Ishikawa (cell line): ENCODE data around the gene TJP2.

Source experiments
- CEBPB ChIP-seq: IDR thresholded peaks from 2 replicates; pipeline ENCODE4 v1.6.1; 2012
- CREB1 ChIP-seq: IDR thresholded peaks from 2 replicates; pipeline ENCODE4 v1.6.1; 2012; ENCODE audit warnings: low read depth
- EGR1 ChIP-seq: IDR thresholded peaks from 2 replicates; pipeline ENCODE4 v1.6.1; 2012
- EP300 ChIP-seq: IDR thresholded peaks from 2 replicates; pipeline ENCODE4 v1.6.1; 2012; ENCODE audit warnings: borderline replicate concordance
- FOXM1 ChIP-seq: IDR thresholded peaks from 2 replicates; pipeline ENCODE4 v1.6.1; 2012; ENCODE audit warnings: low read depth, borderline replicate concordance
- NFIC ChIP-seq: IDR thresholded peaks from 2 replicates; pipeline ENCODE4 v1.6.1; 2012
- RAD21 ChIP-seq: IDR thresholded peaks from 2 replicates; pipeline ENCODE4 v1.6.1; 2012; ENCODE audit warnings: low read depth
- TAF1 ChIP-seq: IDR thresholded peaks from 2 replicates; pipeline ENCODE4 v1.6.1; 2012; ENCODE audit warnings: low read depth, mild to moderate bottlenecking
- TCF12 ChIP-seq: IDR thresholded peaks from 2 replicates; pipeline ENCODE4 v1.6.1; 2012; ENCODE audit warnings: low read depth
- TEAD4 ChIP-seq: IDR thresholded peaks from 2 replicates; pipeline ENCODE4 v1.6.1; 2012
- YY1 ChIP-seq: IDR thresholded peaks from 2 replicates; pipeline ENCODE4 v1.6.1; 2012; ENCODE audit warnings: low read depth
- ZBTB7A ChIP-seq: IDR thresholded peaks from 2 replicates; pipeline ENCODE4 v1.6.1; 2012; ENCODE audit warnings: low read depth
- TF ChIP-seq, protein P1 (sequence below): IDR thresholded peaks from 2 replicates; pipeline ENCODE4 v1.6.1; 2012; ENCODE audit warnings: low read depth, mild to moderate bottlenecking
- TF ChIP-seq, protein P2 (sequence below): IDR thresholded peaks from 2 replicates; pipeline ENCODE4 v1.6.1; 2012
- TF ChIP-seq, protein P3 (sequence below): IDR thresholded peaks from 2 replicates; pipeline ENCODE4 v1.6.1; 2012

Gene TJP2

DNA sequence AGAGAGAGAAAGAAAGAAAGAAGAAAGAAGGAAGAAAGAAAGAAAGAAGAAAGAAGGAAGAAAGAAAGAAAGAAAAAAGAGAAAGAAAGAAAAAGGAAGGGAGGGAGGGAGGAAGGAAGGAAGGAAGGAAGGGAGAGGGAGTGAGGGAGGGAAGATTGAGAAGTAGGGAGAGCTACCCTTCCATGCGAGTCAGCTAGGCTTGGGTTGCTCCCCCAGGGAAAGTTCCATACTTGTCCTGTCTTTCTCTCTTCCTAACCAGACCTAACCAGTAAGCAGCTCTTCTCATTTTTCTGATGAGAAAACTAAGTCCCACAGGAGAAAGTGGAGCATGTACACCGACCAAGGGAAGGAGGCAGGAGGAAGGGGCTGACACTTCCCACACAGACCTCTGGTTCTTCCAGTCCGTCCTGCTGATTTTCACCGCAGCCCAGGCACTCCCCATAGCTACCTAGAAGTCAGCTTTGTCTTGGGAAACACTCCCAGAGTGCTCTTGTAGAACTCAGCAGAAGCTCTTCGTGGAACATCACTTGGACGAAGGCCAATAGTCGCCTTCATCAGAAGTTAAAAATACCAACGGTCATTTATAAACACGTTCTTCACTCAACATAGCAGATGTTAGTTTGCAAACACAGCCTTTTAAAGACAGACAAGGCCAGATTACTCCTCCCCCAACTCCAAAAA lies 121.9 kb downstream of the TJP2 start:
- TF ChIP-seq CREB1 (no peak), NFIC (no peak), FOXM1 (no peak), YY1 (no peak), EP300 (no peak), RAD21 (no peak), TCF12 (no peak), CEBPB (no peak), ZBTB7A (no peak), EGR1 (no peak), TEAD4 (no peak), TAF1 (no peak)
- TF ChIP-seq, protein P1, sequence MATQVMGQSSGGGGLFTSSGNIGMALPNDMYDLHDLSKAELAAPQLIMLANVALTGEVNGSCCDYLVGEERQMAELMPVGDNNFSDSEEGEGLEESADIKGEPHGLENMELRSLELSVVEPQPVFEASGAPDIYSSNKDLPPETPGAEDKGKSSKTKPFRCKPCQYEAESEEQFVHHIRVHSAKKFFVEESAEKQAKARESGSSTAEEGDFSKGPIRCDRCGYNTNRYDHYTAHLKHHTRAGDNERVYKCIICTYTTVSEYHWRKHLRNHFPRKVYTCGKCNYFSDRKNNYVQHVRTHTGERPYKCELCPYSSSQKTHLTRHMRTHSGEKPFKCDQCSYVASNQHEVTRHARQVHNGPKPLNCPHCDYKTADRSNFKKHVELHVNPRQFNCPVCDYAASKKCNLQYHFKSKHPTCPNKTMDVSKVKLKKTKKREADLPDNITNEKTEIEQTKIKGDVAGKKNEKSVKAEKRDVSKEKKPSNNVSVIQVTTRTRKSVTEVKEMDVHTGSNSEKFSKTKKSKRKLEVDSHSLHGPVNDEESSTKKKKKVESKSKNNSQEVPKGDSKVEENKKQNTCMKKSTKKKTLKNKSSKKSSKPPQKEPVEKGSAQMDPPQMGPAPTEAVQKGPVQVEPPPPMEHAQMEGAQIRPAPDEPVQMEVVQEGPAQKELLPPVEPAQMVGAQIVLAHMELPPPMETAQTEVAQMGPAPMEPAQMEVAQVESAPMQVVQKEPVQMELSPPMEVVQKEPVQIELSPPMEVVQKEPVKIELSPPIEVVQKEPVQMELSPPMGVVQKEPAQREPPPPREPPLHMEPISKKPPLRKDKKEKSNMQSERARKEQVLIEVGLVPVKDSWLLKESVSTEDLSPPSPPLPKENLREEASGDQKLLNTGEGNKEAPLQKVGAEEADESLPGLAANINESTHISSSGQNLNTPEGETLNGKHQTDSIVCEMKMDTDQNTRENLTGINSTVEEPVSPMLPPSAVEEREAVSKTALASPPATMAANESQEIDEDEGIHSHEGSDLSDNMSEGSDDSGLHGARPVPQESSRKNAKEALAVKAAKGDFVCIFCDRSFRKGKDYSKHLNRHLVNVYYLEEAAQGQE, result no peak
- TF ChIP-seq, protein P2, sequence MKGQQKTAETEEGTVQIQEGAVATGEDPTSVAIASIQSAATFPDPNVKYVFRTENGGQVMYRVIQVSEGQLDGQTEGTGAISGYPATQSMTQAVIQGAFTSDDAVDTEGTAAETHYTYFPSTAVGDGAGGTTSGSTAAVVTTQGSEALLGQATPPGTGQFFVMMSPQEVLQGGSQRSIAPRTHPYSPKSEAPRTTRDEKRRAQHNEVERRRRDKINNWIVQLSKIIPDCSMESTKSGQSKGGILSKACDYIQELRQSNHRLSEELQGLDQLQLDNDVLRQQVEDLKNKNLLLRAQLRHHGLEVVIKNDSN, result no peak
- TF ChIP-seq, protein P3, sequence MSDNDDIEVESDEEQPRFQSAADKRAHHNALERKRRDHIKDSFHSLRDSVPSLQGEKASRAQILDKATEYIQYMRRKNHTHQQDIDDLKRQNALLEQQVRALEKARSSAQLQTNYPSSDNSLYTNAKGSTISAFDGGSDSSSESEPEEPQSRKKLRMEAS, result no peak

DNA sequence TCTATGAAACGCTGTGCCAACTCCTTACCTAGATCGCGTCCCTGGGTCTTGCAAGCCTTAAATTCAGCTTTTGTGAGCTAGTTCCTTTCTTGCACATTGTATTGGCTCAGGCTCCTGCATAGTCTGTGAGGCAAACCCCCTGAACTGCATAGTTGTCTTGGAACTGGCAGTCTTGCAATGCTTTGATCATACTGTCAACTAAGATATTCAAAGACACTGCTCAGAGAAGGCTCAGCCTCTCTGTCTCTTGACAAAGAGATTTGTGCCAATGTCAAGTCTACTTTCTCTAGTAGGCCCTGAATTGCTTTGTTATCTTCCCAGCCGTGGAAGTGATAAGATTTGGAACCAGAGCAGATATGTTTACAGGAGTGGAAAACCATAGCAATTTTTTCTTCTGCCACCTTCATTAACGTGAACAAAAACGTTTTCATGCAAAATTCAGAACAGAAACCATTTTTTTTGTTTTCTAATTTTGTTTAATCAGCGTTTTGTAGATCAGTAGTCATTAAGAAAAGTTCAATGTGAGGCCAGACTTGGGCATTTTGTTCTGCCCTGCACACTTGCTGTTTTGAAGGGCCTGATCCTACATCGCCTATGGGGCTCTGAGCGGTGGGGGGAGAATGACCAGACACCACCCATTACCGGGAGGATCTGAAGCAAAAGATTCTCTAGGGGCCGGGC lies 123.4 kb downstream of the TJP2 start:
- TF ChIP-seq CREB1, result no peak
- TF ChIP-seq FOXM1, result no peak
- no peak for TF ChIP-seq TCF12
- TF ChIP-seq, protein P2, result no peak
- TF ChIP-seq, protein P3, result no peak

DNA sequence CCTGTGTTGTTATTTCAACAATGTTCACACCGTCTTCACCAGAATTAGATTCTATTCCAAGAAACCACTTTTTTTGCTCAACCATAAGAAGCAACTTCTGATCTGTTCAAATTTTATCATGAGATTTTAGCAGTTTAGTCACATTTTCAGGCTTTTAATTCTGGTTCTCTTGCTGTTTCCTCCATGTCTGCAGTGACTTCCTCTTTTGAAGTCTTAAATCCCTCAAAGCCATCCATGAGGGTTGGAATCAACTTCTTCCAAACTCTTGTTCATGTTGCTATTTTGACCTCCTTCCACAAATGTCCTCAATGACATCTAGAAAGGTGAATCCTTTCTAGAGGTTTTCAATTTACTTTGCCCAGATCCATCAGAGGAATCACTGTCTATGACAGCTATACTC lies 125.2 kb downstream of the TJP2 start:
- TF ChIP-seq ZBTB7A, result no peak
- no peak for TF ChIP-seq TCF12
- no peak for TF ChIP-seq TAF1
- no peak for TF ChIP-seq CREB1
- TF ChIP-seq, protein P1, result no peak
- TF ChIP-seq CEBPB, result no peak
- TF ChIP-seq FOXM1, result no peak
- TF ChIP-seq, protein P2, result no peak
- TF ChIP-seq, protein P3, result no peak
- TF ChIP-seq NFIC, result no peak
- no peak for TF ChIP-seq YY1
- no peak for TF ChIP-seq EGR1
- TF ChIP-seq TEAD4, result no peak
- TF ChIP-seq EP300, result no peak
- TF ChIP-seq RAD21, result no peak

DNA sequence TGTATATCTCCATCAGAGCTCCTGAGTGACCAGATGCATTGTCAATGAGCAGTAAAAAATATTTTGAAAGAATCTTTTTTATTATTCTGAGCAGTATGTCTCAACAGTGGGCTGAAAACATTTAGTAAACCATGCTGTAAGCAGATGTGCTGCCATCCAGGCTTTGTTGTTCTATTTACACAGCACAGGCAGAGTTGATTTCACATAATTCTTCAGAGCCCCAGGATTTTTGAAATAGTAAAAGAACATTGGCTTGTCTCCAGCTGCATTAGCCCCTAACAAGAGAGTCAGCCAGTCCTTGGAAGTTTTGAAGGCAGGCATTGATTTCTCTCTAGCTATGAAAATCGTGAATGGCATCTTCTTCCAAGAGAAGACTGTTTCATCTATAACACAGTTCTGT lies 125.7 kb downstream of the TJP2 start:
- TF ChIP-seq, protein P3, result no peak
- TF ChIP-seq CEBPB, result no peak
- TF ChIP-seq, protein P2, result no peak
- no peak for TF ChIP-seq ZBTB7A
- no peak for TF ChIP-seq CREB1
- no peak for TF ChIP-seq FOXM1
- TF ChIP-seq, protein P1, result no peak
- TF ChIP-seq TEAD4, result no peak
- no peak for TF ChIP-seq YY1
- no peak for TF ChIP-seq TAF1
- no peak for TF ChIP-seq NFIC
- no peak for TF ChIP-seq EP300
- TF ChIP-seq TCF12, result no peak
- TF ChIP-seq RAD21, result no peak
